ENCODE measurements around the gene NCF2.

The NCF2 gene

GRCh38 chr1:183609759-183610452 lies 19.6 kb upstream of the NCF2 start:
- DNase-seq: no peak

DNA sequence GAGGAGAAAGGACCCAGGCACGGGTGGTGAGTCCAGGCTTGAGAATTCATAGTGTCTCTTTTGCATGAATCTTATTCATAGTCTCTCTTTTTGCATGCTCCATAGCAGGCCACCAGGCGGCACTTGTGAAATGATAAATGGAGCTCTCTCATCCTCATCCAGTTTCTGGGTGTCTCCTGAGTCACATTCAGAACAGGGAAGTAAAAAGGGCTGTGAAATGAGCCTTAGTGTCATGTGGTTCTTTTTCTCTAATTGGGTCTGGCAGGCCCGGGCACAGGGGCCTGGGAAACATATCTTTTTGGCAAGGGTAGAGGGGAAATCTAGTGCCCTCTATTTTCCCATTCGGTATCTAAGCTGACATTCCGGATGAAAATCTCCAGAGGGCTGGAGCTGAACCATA lies 19.1 kb upstream of the NCF2 start:
- no peak for DNase-seq

GRCh38 chr1:183607322-183607980 lies 17.2 kb upstream of the NCF2 start:
- DNase-seq: no peak

DNA sequence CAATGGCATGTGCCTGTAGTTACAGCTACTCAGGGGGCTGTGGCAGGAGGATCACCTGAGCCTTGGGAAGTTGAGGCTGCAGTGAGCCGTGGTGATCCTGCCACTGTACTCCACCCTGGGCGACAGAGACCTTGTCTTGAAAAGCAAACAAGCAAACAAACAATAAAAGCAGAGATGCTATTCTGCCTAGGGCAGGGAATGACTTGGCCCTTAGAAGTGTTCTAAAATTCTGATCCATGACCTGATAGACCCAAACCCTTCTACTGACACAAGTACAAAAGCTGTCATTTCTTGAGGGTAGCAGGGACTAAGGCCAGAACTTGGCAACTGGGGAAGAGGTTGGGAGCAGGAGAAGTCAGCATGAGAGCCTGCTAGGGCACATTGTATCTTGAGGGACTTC lies 15.6 kb upstream of the NCF2 start:
- DNase-seq: no peak

DNA sequence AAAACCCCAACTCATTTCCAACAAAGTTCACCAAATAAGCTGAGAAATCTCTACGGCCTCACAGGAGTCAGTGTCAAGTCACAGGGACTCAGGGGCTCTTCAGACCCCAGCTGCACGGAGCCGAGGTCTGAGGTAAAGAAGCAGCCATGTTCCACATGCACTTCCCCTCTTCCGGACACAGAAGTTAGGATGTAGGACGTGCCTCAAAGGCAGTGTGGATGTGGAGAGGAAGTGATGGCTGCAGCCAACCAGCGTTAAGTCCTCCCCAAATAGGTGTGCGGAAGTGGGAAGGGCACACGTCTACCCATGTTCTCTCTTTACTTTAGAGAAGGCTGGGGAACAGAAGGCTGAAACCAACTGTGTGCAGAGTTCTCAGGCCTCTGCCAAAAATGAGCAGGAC lies 14.6 kb upstream of the NCF2 start:
- no peak for DNase-seq

DNA sequence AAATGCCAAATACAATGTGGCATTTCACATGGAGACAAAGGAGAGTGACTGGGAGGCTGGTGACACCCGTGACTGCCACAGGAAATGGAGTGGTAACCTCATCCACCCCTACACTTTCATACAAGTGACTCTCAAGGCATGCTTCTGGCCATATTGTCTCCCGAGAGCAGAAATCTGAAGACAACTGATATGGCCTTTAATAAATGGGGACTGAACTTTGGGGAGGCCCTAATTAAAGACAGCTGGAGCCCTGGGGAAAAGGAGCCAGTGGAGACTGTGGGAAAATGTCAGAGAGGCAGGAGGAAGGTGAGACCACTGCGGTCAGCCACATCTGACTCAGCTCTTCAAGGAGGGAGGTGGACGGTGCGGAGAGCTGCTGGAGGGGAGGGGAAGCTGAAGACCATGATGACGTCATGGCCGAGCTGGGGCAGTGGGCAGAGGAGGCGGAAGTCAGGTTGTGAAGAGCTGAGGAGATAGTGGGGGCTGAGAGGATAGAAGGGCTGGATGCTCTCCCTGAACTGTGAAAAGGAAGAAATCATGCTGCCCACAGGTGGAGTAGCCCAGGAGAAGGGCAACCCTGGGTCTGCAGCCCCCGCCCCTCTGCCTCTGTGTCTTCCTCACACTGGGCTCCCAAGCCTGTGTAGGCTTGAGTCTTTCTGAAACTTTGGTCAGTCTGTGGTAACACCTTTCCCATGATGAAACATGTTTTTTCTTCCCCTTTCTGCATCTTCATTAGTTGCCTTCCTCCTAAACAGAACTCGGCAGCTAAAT lies 14.0 kb upstream of the NCF2 start:
- DNase-seq: no peak

DNA sequence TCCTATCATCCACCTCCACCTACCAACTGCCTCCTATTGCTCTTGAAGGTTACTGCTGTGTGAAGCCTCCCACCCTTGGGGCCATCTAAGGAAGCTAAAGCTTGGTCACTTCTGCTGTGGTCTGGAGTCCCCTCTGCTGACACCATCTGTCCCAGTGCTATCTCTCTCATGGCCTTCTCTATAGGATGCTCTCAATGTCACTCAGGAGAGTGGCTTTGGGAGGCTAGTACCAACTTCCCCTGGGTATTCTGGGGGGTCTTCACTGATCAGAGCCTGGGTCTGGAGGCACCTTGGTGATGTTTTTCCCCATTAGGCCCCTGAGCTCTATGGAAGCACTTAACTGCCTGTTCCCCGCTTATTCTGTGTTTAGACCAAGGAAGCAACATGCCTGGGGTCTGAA lies 12.3 kb upstream of the NCF2 start:
- DNase-seq: no peak

DNA sequence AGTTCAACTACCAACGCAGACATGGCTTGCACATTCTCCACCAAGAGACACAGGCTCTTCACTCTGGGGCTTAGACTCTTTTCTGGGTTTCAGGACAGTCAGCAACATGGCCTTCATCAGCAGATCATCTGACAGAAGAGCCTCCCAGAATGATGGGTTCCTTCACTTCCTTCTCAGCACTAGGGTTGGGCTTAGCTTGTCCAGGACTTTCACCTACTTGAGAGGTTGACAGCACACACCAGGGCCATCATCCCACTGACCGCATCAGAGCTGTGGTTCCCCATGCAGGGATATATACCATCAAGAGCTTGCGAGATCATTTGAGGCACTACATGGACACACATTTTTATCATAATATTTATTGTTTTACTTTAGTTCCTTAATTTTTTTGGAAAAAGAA lies 10.4 kb upstream of the NCF2 start:
- no peak for DNase-seq

GRCh38 chr1:183600136-183600535 lies 9.9 kb upstream of the NCF2 start:
- DNase-seq: no peak

- DNase-seq: no peak
Observed at GRCh38 chr1:183598386-183598785, 8.1 kb upstream of the NCF2 start.

DNA sequence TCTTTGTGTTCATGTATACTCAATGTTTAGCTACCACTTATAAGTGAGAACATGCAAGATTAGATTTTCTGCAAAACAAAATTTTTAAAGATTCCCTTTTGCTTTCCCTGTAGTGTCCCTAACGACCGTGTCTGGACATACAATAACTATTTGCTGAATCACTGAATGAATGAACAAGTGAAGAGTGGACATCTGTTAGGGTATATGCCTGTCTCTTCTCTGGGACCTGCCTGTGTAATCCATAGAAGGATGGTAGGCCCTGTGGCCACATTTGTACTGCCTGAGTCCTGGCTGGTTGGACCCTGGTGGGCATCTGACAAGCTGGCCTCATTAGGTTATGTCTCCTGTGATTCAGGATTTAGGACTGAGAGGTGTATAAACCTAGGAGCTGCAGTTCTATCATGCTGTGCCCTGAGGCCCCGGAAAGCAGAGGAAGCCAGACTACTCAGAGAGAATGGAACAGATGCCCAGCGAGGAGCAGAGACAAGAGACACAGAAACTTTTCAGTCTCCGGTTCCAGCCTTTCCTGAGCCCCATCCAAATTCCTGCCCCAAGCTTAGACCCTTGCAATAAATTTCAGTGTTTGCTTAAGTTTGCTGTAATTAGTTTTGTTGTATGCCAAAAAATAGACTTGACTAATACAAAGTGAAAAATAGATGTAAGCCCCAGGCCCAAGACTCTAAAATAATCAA lies 7.5 kb upstream of the NCF2 start:
- no peak for DNase-seq

DNA sequence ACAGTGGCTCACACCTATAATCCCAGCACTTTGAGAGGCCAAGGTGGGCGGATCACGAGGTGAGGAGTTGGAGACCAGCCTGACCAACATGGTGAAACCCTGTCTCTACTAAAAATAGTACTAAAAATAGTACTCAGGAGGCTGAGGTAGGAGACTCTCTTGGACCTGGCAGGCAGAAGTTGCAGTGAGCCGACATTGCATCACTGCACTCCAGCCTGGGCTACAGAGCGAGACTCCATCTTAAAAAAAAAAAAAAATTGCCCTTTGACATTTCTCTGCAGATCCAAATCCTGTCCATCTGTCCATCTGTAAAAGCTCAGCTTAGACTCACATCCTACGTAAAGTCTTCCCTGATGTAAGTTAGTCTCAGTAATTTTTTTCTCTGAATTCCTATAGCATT lies 6.2 kb upstream of the NCF2 start:
- no peak for DNase-seq

GRCh38 chr1:183595537-183595936 lies 5.3 kb upstream of the NCF2 start:
- DNase-seq: no peak

- DNase-seq: no peak
Observed at GRCh38 chr1:183593356-183593755, 3.1 kb upstream of the NCF2 start.

DNA sequence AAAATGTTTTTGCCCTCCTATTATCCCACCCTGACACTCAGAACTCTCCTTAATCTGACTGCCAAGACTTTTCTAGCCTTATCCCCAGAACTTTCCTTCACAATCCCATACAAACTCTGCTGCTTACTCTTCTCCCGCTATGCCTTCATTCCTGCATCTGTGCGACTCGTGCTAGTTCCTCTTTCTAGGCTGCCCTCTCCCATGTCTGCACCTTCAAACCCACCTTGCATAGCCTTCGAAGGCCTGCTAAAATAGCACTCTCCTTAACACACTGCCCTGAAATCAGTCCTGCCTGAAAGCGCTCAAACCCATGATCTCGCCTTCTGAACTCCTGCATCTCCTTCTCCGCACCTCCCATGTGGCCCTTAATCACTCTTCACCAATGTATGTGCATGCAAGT lies 2.5 kb upstream of the NCF2 start:
- DNase-seq: no peak

DNA sequence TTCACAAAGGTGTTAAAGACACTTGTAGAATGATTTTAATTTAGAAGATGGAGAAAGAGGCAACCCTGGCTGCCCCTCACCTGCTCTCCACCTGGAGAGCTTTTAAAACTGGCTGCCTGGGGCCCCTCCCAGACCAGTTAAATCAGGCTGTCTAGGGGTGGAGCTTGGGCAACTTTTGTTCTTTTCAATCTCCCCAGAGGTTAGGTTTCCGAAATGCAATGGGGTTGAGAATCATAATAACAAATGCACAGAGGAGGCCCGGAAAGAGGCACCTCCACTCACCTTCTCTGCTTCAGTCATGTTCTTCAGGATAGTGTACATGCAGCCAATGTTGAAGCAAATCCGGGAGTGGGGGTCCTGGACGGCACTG lies 400 bp downstream of the NCF2 start:
- DNase-seq: no peak

GRCh38 chr1:183589384-183589783 lies 875 bp downstream of the NCF2 start:
- no peak for DNase-seq

DNA sequence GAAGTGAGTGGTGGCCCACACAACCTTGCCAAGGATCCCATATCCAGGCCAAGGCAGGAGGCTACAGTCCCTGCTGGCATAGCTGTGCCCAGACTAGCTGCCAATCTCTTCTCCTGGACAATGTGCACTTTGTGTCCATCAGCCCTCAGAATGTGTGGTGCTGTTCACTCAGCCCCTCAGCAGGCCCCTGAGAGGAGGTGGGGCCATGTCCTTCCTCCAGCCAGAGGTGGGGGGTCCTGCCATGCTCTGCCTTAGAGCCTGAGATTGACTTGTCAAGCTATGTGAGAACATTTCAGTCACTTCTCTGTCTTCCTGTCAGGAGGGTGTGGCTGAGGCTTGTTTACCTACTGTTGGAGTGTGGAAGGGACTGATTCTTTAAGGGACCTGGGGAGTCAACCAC lies 1.4 kb downstream of the NCF2 start:
- DNase-seq: no peak

DNA sequence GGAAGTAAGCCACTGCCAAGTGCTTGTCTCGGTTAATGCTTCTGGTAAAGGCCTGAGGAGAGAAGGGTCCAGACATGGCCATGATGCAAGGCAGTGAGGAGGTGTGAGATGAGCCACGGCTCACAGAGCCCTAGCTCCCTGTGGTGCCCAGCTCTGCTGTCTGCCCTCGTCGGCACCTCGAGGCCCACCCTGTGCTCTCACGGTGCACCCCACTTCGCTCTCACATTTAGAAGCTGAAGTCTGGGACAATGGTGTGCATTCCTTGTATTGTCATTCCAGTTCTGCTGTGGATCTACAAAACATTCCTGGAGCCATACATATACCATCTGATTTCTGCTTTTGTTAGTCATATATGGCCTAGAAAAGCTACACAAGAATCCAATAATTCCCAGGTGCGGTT lies 3.3 kb downstream of the NCF2 start:
- no peak for DNase-seq

- DNase-seq: no peak
Observed at GRCh38 chr1:183586455-183586854, 3.8 kb downstream of the NCF2 start.

GRCh38 chr1:183585038-183585437 lies 5.2 kb downstream of the NCF2 start:
- no peak for DNase-seq

DNA sequence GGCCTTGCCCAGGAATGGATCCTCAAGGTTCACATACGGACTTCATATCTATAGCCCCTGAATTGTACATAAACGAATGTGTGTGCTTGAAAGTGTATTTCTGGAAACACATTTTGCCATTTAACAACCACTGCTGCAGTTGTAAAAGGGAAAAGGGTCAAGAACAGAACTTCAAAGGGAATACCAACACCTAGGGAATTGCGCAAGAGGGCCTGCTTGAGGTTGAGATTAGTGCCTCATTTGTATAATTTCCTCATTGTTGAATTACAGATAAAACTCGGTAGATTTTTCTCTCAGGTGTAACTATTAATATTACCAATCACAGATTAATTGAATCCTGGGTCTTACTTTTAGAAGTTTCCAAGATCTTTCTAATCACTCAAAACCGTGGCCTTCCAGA lies 6.1 kb downstream of the NCF2 start:
- no peak for DNase-seq

DNA sequence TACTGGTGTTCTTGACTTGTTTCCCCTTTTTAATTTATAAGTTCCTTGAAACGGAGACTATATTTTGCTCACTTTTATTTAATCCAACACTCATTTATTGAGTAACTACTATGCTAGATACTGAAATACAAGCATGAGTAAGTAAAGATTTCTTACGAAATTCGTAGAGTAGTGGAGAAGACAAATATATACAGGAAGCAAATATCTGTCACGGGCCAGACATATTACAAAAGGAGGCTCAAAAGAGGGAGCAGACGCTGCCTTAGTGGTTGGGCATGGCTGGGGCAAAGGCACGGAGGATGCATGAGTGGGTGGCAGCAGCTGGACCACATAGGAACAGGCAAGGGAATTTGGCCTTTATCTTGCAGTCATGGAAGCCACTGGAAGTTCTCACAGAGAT lies 6.8 kb downstream of the NCF2 start:
- DNase-seq: no peak
